HG02642 (cell line): ENCODE measurements around the gene UBP1.

Experiments used
- ATAC-seq: cut with Tn5 transposase; IDR thresholded peaks from one replicate; pipeline ENCODE4 v1.9.1; 2021; ENCODE audit warnings: mild to moderate bottlenecking; ENCODE audit not compliant: unreplicated experiment, poor library complexity

UBP1 gene

DNA sequence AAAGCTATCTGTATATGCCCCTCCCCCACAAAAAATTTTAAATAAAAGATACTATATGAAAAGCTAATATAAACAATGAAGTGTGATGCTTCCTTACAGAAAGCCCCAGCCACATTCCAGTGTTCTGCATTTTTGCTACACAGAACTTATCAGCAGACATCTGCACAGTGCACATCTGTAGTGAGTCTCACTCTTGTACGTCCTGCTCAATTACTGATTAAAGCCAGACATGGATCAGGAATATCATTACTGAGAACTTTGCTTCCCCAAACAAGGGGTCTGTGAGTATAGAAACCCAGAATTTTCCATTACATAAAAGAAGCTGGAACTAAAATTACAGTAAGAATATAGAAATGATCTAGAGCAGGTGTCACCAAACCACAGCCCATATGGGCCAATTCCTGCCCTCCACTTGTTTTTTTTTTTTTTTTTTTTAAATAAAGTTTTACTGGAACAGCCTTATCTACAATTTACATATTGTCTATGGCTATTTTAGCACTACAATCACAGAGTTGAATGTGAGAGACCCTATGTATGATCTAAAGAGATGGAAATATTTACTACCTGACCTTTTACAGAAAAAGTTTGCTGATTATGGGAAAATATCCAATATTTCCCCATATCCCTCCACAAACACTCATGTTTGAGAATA is 45.7 kb downstream of the UBP1 start:
- ATAC-seq, result no peak

DNA sequence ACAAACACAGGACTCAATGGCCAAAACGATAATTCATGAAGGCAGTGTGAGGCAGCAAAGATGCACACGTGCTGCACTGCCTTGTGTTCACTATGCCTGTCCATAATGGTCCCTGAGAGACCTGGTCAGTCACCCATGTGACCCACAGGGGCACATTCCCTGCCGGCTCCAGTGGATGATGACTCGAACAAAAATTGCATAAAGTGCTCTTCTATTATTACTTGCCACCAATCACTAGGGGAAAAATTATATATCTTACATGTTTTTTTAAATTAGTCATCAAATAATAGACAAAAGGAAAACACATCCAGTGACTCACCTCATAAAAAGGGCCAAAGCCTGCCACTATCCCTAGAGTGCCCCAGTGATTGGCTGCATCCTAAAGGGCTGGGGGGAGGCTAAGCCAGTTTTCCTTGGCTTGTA is 47.5 kb downstream of the UBP1 start:
- no peak for ATAC-seq

DNA sequence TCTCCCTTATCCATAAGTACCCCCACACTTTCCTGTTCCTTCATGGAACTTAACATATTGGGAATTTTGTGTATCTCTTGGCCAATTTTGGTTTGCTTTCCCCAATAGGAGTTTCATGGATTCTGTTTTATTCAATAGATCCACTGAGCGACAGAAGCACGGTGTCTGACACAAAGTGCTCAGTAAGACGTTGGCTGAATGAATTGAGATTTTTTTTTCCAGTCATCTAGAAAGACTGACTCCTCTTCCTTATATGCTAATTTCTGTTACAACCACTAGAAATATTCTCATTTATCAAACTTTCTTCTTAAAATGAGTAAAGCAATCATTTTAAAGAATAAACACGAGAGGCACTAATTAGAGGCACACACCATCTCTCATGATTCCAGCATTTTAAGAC is 48.1 kb downstream of the UBP1 start:
- no peak for ATAC-seq

DNA sequence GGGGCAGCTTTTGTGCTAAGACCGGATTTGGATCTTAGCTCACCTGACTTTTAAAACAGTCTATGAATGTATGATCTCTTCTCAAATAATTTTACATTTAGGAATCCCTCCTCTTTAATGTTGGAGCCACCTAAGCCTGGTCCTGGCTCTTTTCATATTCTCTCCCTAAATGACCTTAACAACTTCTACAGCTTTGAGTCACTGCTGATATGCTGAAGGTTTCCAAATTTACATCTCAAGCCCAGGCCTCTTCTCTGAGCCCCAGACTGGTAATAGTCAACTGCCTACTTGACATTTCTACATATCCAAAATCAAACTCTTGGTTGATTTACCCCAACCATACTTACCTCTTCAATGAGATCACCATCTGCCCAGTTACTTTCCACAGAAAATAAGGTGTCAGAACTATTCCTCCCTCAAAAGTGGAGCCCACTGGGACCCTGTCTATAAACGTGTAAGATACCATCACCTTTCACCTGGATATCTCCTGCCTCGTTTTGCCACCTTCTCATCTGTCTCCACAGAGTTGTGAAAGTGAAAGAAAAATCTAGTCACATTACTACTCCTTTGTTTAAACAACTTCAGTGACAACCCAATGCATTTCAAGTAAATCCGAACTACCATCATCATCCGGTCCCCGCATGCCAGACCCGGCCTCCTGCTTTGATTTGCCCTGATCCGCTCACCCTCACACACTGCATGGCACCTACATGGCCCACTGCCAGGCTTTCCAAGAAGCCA is 48.8 kb downstream of the UBP1 start:
- ATAC-seq, result no peak

DNA sequence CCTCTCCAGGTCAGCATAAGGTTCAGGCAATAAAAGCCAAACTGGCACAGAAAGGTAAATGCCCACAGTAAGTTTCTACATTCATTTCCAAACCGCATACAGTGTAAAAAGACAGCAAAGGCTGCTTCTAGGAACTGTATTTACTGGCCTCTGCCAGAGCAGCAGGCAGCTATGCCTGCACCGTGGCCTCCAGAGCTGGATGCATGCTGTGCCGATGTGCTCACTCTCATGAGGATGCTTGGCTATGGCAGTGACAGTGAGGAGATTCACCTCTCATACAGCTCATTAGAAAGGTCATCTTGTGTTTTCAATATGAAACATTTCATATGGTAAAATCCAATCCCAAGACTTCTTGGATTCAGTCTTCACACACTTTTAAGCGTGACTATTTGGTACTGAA is 50.3 kb downstream of the UBP1 start:
- ATAC-seq, result no peak

DNA sequence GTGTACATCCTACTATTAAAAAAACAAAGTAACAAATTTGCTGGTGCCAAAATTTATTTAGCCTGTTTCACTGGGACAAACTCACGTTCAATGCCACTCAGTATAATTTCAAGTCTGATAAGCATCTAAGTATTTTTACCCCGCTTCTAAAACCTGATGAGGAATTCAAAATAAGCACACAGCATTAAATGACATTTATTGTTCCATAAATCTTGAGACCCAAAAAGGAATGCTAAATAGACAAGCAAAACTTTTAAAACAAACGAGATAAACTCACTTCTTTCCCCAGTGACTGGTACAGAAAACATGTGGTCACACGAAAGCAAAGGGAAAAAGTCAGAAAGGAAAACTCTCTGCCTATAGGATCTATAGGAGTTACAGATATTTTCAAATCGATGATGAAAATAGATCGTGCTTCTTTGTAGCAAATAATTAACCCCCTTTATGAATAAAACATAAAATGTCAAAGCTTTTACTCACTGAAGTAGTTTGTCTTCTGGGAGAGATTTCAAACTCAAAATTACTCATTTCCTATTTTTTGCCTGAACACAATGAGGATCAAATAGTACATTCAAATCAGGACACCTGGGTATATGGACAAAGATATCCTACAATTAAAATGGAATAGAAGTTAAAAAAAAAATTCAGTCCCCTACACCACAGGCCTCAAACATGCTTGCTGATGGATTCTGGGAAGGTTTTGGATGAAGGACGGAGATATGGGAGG is 51.7 kb downstream of the UBP1 start:
- ATAC-seq, result no peak

DNA sequence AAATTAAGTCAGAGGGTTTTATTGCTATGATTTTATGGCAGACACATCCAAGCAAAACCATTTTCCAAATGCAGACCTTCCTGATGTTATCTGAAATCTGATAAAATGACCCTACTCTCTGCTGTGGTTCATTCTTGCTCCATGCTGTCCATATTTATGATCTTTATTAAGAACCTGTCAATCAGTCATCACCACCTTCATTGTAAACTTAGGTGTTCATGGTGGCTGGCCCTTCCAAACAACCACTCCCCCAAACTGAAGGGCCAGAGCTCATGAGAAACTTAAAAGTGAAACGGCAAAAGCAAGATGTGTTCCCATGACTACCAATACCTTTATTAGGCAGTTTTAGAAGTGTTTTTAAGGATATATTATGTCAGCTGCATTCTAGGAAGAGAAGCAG is 53.6 kb downstream of the UBP1 start:
- no peak for ATAC-seq

DNA sequence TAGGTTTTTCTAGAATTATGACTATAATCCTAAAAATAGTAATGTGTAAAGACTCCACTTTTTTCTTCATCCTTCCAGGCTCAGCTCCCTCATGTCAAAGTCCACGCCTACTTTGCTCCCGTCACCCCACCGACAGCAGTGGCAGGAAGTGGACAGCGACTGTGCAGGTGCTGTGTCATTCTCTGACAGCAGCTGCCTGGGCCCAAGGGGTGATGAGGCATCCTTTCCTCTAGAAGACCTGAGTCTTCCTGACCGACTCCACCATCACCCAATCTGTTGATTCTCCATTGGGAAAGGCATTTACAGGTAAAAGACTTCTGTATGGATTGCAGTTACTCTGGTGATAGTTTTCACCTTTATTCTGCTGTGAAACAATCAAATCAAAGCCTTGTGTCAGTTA is 54.8 kb downstream of the UBP1 start:
- no peak for ATAC-seq

DNA sequence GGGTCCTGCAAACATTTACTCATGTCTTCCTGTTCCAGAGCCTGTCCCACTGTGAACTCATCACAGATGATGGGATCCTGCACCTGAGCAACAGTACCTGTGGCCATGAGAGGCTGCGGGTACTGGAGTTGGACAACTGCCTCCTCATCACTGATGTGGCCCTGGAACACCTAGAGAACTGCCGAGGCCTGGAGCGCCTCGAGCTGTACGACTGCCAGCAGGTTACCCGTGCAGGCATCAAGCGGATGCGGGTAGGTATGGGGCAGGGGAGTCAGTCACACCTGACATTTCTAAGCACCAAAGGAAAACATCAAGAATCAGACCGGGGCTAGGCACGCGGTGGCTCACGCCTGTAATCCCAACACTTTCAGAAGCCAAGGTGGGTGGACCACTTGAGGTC is 56.3 kb downstream of the UBP1 start:
- no peak for ATAC-seq

DNA sequence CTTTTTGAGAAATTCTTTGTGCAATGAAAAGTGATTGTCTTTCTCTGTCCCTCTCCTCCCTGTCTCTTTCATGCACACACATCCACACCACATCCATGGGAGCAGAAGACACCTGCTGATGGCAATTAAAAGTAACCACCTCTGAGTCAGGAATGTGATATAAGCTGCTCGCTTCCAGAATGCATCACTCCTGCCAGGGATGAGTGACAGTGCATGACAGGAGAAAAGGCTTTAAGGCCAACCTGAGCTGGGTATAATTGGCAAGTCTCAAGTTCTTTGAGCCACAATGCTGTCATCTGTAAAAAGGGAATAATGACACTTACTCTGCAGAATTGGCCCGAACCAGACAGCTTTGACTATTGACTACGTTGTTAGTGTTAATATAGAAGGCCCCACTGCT is 59.6 kb downstream of the UBP1 start:
- ATAC-seq, result no peak

DNA sequence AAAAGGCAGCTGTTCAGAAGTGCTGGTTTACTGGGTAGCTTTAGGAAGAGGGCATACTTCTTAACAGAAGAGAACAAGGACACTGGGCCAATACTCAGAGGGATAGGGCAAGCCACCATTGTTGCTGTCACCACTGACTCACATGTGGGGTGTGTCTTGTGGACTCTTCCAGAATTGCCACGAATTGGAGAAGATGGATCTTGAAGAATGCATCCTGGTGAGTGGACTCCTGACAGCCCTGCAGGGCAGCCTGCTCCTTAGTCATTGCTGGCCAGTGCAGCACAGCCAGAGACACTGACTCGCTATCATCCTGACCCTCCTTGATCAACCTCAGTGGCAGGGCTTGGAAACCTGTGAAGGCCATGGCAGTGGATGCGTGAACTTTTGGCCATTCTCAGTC is 62.3 kb downstream of the UBP1 start:
- ATAC-seq, result no peak

DNA sequence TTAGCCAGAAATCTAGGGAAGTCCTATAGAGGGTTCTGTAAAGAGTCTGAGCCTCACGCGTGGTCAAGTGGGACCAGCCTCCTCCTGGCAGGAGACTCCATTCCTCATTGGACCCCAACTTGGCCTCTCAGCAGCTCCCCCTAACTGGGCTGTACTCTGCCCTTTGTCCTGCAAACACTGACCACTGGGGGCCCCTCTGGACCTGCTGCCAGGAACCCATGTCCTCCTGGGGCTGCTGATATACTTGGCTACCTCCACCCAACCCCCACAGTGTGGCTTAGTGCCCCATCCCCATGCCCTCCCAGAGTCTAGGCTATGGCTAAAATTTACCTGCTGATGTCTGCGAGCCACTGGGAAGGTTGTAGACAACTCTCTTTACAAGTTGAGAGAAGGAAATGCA is 62.7 kb downstream of the UBP1 start:
- ATAC-seq, result no peak

DNA sequence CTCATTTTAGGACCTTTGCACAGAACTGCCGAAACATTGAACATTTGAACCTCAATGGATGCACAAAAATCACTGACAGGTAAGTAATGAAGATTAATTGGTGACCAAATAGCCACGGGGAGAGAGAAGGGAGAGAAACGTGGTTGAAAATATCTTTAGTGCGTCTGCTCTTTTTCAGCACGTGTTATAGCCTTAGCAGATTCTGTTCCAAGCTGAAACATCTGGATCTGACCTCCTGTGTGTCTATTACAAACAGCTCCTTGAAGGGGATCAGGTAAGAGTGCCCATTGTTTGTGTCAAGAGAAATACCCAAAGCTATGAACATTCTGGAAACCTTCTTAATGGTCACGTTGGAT is 67.1 kb downstream of the UBP1 start:
- ATAC-seq, result no peak

DNA sequence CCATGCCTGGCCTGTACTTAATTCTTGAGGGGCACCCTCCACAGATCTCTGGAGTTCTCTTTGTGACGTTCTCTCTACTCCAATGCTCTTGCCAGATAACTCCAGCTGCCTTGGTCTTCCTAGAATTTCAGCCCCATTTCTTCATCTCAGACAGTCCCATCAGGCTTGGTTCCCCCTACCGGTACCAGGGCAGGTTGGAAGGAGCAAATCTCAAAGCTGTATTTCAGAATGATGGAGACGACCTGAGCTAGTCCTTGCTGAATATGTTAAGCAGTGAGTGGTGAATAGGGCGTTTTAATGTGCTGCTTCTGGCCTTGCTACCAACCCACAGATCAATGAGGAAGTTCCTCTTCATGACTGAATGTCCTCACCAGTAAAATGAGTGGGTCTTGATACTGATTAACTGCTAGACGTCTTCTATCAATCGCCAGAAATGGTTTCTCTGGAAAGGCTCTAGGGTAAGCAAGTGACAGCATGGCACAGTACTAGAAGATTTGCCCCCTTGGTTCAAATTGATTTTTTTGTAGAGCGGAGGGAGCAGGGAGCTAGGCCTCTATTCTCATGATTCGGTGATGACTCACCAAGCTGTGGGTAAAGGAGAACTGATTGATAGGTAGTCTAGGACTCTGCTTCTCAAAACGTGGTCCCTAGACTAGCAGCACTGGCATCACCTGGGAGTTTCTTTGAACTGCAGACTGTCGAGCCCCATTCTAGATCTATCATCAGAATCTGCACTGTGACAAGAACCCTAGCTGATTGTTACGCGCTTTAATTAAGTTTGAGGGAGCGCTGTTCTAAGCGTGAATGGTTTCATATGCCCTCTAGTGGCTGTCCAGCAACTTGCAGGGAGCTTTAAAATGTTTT is 67.8 kb downstream of the UBP1 start:
- peak; percentile 59 for ATAC-seq

DNA sequence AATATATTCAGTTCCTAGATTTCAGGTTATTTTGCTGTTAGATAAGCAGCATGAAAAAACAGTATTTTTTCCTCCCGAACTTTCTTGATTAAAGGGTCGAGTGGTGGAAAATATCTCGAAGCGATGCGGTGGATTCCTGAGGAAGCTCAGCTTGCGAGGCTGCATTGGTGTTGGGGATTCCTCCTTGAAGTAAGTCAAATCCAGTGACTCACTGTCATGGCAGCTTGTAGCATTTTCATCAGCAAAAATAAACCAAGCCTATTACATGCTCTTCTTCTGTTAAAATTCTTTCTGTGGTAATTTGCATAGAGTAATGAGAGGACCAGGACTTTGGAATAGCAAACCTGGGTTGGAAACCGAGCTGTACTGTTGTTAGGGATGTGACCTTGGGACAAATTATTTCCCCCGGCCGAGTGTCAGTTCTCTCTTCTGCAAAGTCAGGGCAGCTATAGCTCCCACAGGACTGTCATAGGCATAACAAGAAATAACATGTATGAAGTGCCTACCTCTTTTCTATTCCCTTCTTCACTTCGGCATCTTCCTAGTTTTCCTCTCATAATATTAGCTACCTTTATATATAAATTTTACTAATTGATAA is 75.6 kb downstream of the UBP1 start:
- ATAC-seq, result no peak

DNA sequence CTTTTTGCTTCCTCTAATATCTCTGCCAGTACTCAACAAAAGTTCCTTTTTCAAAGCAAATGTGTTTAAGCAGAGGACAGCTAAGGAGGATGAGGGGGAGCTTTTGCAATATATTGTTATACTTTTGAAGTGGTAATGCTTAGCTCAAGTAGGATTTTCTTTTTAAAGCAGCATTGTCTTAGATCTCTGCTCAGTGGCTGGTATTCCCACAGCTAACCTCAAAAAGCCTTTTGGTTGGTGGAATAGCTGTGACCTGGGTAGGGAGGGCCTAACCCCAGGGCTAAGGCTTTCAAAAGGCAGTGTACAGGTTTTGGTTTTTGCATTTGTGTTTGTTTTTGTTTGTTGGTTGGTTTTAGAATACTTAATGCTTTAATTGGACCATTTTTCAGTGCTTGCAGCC is 76.1 kb downstream of the UBP1 start:
- no peak for ATAC-seq

DNA sequence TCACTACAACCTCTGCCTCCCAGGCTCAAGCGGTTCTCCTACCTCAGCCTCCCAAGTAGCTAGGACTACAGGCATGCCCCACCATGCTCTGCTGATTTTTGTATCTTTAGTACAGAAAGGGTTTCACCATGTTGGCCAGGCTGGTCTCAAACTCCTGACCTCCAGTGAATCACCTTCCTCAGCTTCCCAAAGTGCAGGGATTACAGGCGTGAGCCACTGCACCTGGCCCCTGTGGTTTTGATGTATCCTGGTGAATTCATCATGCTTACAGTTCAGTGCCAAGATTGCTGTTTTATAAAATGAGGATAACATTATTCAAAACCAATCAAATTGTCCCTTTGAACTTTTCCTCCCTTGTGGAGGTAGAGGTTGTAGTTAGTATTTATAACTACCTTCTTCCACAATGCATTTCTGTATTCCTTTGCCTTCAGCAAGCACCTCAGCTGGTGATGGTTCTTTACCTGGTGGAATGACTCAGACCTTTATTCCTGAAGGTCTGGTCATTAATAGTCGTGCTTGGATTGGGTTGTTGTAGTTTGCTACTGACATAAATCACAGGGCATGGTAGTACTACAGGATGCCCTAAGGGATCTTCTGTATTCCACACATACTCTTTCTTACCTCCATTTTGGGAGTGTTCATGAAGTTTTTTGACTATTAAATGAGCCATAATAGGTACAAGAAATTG is 76.9 kb downstream of the UBP1 start:
- no peak for ATAC-seq

DNA sequence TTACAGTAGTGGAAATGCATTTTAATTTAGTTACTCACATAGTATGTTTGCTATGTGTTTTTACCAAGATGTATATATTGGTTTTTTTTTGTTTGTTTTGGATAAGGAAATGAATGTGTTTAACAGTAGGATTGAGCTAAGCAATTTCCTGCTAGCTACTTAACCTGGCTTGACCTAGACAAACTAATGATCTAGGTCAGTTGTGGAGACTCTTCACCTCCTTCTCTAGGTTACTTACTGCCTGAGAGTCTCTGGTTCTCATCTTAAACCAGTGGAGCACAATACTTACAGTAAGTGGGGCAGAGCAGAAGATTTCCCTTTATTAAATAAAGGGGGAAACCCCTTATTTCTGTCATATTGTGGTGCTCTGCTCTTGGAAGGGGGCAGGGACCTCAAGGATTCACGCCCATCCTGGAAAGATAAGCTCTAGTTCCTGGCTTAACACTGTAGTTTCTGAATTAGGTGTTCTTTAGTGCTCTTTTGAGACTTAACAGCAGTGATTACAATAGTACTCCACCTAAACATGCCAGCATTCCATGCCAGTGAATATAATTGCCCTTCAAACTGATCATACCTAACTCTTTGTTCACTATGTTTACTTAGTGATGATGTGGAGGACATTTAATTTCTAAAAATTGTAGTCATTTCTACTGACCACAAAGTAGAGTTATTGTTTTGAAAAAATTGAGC is 79.9 kb downstream of the UBP1 start:
- ATAC-seq, result no peak

DNA sequence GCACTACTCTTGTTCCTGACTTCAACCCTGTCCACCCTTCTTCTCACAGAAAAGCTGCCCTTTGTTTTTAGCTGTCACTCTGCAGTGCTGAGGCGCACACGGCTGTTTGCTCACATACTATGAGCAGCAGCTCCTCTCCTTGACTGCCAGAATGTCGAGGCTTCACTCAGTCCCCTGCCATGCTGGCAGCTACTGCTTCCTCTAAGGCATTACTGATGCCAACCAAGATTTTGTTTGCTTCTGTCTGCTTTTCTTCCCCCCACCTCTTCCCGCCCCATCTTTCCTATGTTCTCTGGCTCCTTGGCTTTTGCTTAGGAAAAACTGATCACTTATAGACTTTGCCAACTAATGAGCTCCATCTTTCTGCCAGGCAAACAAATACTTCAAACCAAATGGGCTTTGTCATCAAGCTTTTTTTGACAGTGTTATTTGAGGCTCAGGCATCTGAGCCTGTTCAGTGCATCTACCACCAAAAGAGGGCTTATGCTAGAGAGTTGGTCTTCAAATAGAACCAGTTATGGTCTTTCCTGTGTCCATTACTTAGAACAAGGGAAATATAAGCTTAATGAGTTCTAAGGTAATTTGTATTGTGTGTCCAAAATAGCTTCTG is 81.9 kb downstream of the UBP1 start:
- ATAC-seq, result no peak
